Naive thymus-derived CD4-positive, alpha-beta T cell (primary cell): ENCODE data around the gene C5. TPM values are rescaled to one million over a fixed set of nuclear protein-coding genes. Genes with fewer than 3 reads are reported as not detected.
"Not testable (repeated sequence)": the region's sequence is repeated elsewhere in the genome, so short reads cannot be mapped to it uniquely, and the experiment has no call there.

Experiments used
- ATAC-seq: fragments of 150-1000 bp; cut with Tn5 transposase; 2 replicates; pipeline ENCODE4 v1.10.0; 2021; ENCODE audit warnings: mild to moderate bottlenecking, moderate library complexity
- CTCF ChIA-PET: fragments of 350-600 bp; sonication (Branson Sonifier 250); formaldehyde crosslinking; loops from one replicate; lab custom pipeline; 2021; ENCODE audit warnings: antibody characterized with exemption; lab: Charles Lee
- POLR2A ChIA-PET: fragments of 350-600 bp; sonication (Branson Sonifier 250); formaldehyde crosslinking; loops from one replicate; lab custom pipeline; 2021; ENCODE audit warnings: antibody characterized with exemption, inconsistent platforms; lab: Charles Lee
- DNase-seq, 9 donors: peaks; one replicate each; pipeline versions ENCODE4 v3.0.0 to v3.0.0-alpha.2; 2020 to 2022; ENCODE audit warnings: mixed read lengths in 1 of 9
- H3K27ac ChIP-seq: one replicate; pipeline ENCODE4 v1.7.0; 2013; ENCODE audit warnings: mild to moderate bottlenecking, low read depth, low read length, moderate library complexity
- H3K27me3 ChIP-seq, 2 donors: one replicate each; pipeline ENCODE4 v1.7.0; 2013; ENCODE audit warnings: low read length in 2 of 2, mild to moderate bottlenecking in 2 of 2, moderate library complexity in 2 of 2; ENCODE audit not compliant: control insufficient read depth in 2 of 2, insufficient read depth in 2 of 2
- H3K36me3 ChIP-seq, 3 experiments: 1 replicate in 2 of 3; 2 replicates in 1 of 3; pipeline ENCODE4 v1.7.0; 2013; ENCODE audit warnings: low read length in 3 of 3, mild to moderate bottlenecking in 3 of 3, moderate library complexity in 1 of 3; ENCODE audit not compliant: insufficient read depth in 3 of 3, control insufficient read depth in 2 of 3
- H3K4me1 ChIP-seq, 2 donors: one replicate each; pipeline ENCODE4 v1.7.0; 2013; ENCODE audit warnings: low read length in 2 of 2, mild to moderate bottlenecking in 2 of 2, moderate library complexity in 1 of 2; ENCODE audit not compliant: control insufficient read depth in 2 of 2, insufficient read depth in 2 of 2
- H3K4me3 ChIP-seq: 2 replicates; pipeline ENCODE4 v1.7.0; 2013; ENCODE audit warnings: mild to moderate bottlenecking, low read length
- H3K9me3 ChIP-seq, 3 experiments: 1 replicate in 2 of 3; 2 replicates in 1 of 3; pipeline ENCODE4 v1.7.0; 2013; ENCODE audit warnings: low read length in 3 of 3; ENCODE audit not compliant: control insufficient read depth in 2 of 3
- H3K27ac Mint-ChIP-seq, 9 donors: one replicate each; pipeline ENCODE4 v1.8.0; 2020 to 2022; ENCODE audit warnings: mixed read lengths in 9 of 9, mild to moderate bottlenecking in 8 of 9, moderate library complexity in 5 of 9, inconsistent platforms in 2 of 9
- H3K27me3 Mint-ChIP-seq, 5 donors: one replicate each; pipeline ENCODE4 v1.8.0; 2021 to 2022; ENCODE audit warnings: mixed read lengths in 5 of 5, mild to moderate bottlenecking in 1 of 5
- H3K36me3 Mint-ChIP-seq, 5 donors: one replicate each; pipeline ENCODE4 v1.8.0; 2020 to 2022; ENCODE audit warnings: mixed read lengths in 5 of 5, mild to moderate bottlenecking in 3 of 5, inconsistent platforms in 1 of 5
- H3K4me1 Mint-ChIP-seq, 7 donors: one replicate each; pipeline ENCODE4 v1.8.0; 2020 to 2022; ENCODE audit warnings: mixed read lengths in 7 of 7, mild to moderate bottlenecking in 3 of 7, inconsistent platforms in 1 of 7
- H3K4me3 Mint-ChIP-seq, 10 donors: one replicate each; pipeline ENCODE4 v1.8.0; 2020 to 2022; ENCODE audit warnings: mild to moderate bottlenecking in 10 of 10, mixed read lengths in 10 of 10, moderate library complexity in 6 of 10, inconsistent platforms in 2 of 10
- H3K9me3 Mint-ChIP-seq, 11 donors: one replicate each; pipeline ENCODE4 v1.8.0; 2020 to 2022; ENCODE audit warnings: mixed read lengths in 11 of 11, mild to moderate bottlenecking in 4 of 11, inconsistent platforms in 1 of 11, moderate library complexity in 1 of 11
- intact Hi-C, 2 donors: fragments of 100-400 bp; cut with micrococcal nuclease; formaldehyde crosslinking; loops; one replicate each; pipeline ENCODE4 v1.15.1; 2023
- polyA plus RNA-seq, 2 donors: library from polyadenylated mRNA; unstranded; fragments of 300-500 nt; fragmentation: Illumina TruSeq; gene quantifications; one replicate each; pipeline ENCODE4 v1.2.3, GENCODE V29; 2021
- total RNA-seq, 6 experiments: library from RNA in 5 of 6; stranded (reverse) in 5 of 6; gene quantifications; 1 replicate in 5 of 6; 2 replicates in 1 of 6; pipeline ENCODE4 v1.2.3 and lab custom pipeline; 2021 to 2026

The C5 gene
- total RNA-seq, result 1 to 10 TPM; 1.8 to 2.9 (median 2.4) TPM
- under 1 TPM; 0.41 to 0.48 TPM for polyA plus RNA-seq
- total RNA-seq (lab: John Stamatoyannopoulos, UW), result 8.6 reads per million, percentile 33 among the genes with 10 or more reads in this experiment

GRCh38 chr9:121050128-121050988 is at the start of gene C5:
Gene C5, minus strand, starts transcription at chr9:121050275. Its CDS starts 29 bp downstream, at chr9:121050246.
- ChIA-PET CTCF (interaction anchor here (0.6 to 1.7 kb wide), 4 partner anchors 10 to 159 kb away, joined by 3 to 6 read pairs (median 3); no protein-coding TSS in a partner anchor), POLR2A (interaction anchor here (0.6 kb wide), 1 partner anchor 71 kb away, joined by 3 read pairs; no protein-coding TSS in a partner anchor)
- no peak within 1 kb of the TSS for H3K4me3 ChIP-seq
- H3K9me3 ChIP-seq, result no peaks in the 10 kb centered on the region
- Mint-ChIP-seq H3K27me3 (peaks cover 0 to 10% (median 0%) of the 10 kb centered on the region in 5 donors), H3K36me3 (peaks cover 0 to 4% (median 3%) of the 10 kb centered on the region in 5 donors), H3K9me3 (no peaks in the 10 kb centered on the region), H3K4me3 (no peak within 1 kb of the TSS), H3K4me1 (no peaks in the 10 kb centered on the region), H3K27ac (no peak within 1 kb of the TSS)
- DNase-seq (no peak), ATAC-seq (no peak)
- H3K27ac ChIP-seq, result no peak within 1 kb of the TSS
- H3K27me3 ChIP-seq, result no peaks in the 10 kb centered on the region
- no peaks in the 10 kb centered on the region for H3K4me1 ChIP-seq
- H3K36me3 ChIP-seq, result no peaks in the 10 kb centered on the region
- intact Hi-C loops, result no loop called here

- no peak overlapping the region for H3K4me3 Mint-ChIP-seq
- peaks cover 4 to 33% (median 12%) of the 10 kb centered on the region in 3 experiments for H3K36me3 ChIP-seq
Measured at GRCh38 chr9:121098567-121099198, 48.6 kb upstream of the C5 start.

GRCh38 chr9:121095057-121095456 is 45.0 kb upstream of the C5 start:
- Histone ChIP-seq H3K36me3 (peaks cover 4 to 50% (median 21%) of the 10 kb centered on the region in 3 experiments), H3K27ac (no peak overlapping the region), H3K4me1 (no peaks in the 10 kb centered on the region), H3K9me3 (no peaks in the 10 kb centered on the region), H3K4me3 (no peak overlapping the region), H3K27me3 (no peaks in the 10 kb centered on the region)
- no peak overlapping the region for H3K4me3 Mint-ChIP-seq
- no peak for DNase-seq
- ChIA-PET CTCF (no interaction called here), POLR2A (interaction anchor here (0.7 kb wide), 1 partner anchor 75 kb away, joined by 3 read pairs; no protein-coding TSS in a partner anchor)
- H3K9me3 Mint-ChIP-seq, result peaks cover 0 to 10% (median 0%) of the 10 kb centered on the region in 11 donors
- peaks cover 0 to 12% (median 0%) of the 10 kb centered on the region in 7 donors for H3K4me1 Mint-ChIP-seq
- H3K36me3 Mint-ChIP-seq, result peaks cover 27 to 66% (median 47%) of the 10 kb centered on the region in 5 donors
- no peak overlapping the region for H3K27ac Mint-ChIP-seq
- H3K27me3 Mint-ChIP-seq, result no peaks in the 10 kb centered on the region
- intact Hi-C loops, result no loop called here
- ATAC-seq, result no peak

More at GRCh38 chr9:121098567-121099198, 48.6 kb upstream of the C5 start:
- Histone ChIP-seq H3K27ac (no peak overlapping the region), H3K4me3 (no peak overlapping the region), H3K4me1 (no peaks in the 10 kb centered on the region), H3K9me3 (no peaks in the 10 kb centered on the region), H3K27me3 (no peaks in the 10 kb centered on the region)
- intact Hi-C loops, result no loop called here
- Mint-ChIP-seq H3K36me3 (peaks cover 29 to 82% (median 49%) of the 10 kb centered on the region in 5 donors), H3K4me1 (peaks cover 0 to 7% (median 0%) of the 10 kb centered on the region in 7 donors), H3K9me3 (peaks cover 0 to 28% (median 6%) of the 10 kb centered on the region in 11 donors), H3K27ac (peak overlapping the region in 2 of 9 donors; percentile 29 to 82), H3K27me3 (no peaks in the 10 kb centered on the region)
- POLR2A ChIA-PET, result interaction anchor here (0.6 to 1.2 kb wide), 2 partner anchors 19 to 23 kb away, joined by 3 read pairs; no protein-coding TSS in a partner anchor
- DNase-seq (no peak), ATAC-seq (no peak)
- CTCF ChIA-PET, result no interaction called here

- H3K9me3 Mint-ChIP-seq, H3K4me3 ChIP-seq, ATAC-seq, H3K27ac ChIP-seq, H3K4me1 ChIP-seq, H3K9me3 ChIP-seq, H3K27me3 Mint-ChIP-seq, intact Hi-C loops, DNase-seq, H3K27ac Mint-ChIP-seq, H3K27me3 ChIP-seq, H3K4me3 Mint-ChIP-seq: not testable (repeated sequence)
- peaks cover 22 to 61% (median 40%) of the 10 kb centered on the region in 5 donors for H3K36me3 Mint-ChIP-seq
- peaks cover 0 to 36% (median 14%) of the 10 kb centered on the region in 3 experiments for H3K36me3 ChIP-seq
- ChIA-PET POLR2A (interaction anchor here (1.5 kb wide), 1 partner anchor 9 kb away, joined by 3 read pairs; no protein-coding TSS in a partner anchor), CTCF (interaction anchor here (0.5 kb wide), 1 partner anchor 345 kb away, joined by 3 read pairs; no protein-coding TSS in a partner anchor)
- H3K4me1 Mint-ChIP-seq, result peaks cover 13 to 28% (median 22%) of the 10 kb centered on the region in 7 donors
Measured at GRCh38 chr9:121090743-121091142, 40.7 kb upstream of the C5 start.

GRCh38 chr9:121088576-121088975 is 38.5 kb upstream of the C5 start:
- H3K27ac ChIP-seq, result no peak overlapping the region
- intact Hi-C loops, result no loop called here
- ATAC-seq (no peak), DNase-seq (no peak)
- Mint-ChIP-seq H3K4me3 (no peak overlapping the region), H3K9me3 (no peaks in the 10 kb centered on the region), H3K4me1 (peaks cover 15 to 32% (median 24%) of the 10 kb centered on the region in 7 donors), H3K27ac (peak overlapping the region in 5 of 9 donors; percentile 5 to 56 (median 45)), H3K36me3 (peaks cover 12 to 54% (median 35%) of the 10 kb centered on the region in 5 donors), H3K27me3 (no peaks in the 10 kb centered on the region)
- ChIA-PET CTCF (no interaction called here), POLR2A (interaction anchor here (1.3 kb wide), 1 partner anchor 320 kb away, joined by 3 read pairs; no protein-coding TSS in a partner anchor)
- H3K9me3 ChIP-seq, result no peaks in the 10 kb centered on the region
- H3K4me1 ChIP-seq, result no peaks in the 10 kb centered on the region
- H3K27me3 ChIP-seq, result no peaks in the 10 kb centered on the region
- H3K4me3 ChIP-seq, result no peak overlapping the region
- H3K36me3 ChIP-seq, result peaks cover 0 to 32% (median 14%) of the 10 kb centered on the region in 3 experiments

GRCh38 chr9:121085661-121086060 is 35.6 kb upstream of the C5 start:
- Histone ChIP-seq H3K27me3 (no peaks in the 10 kb centered on the region), H3K27ac (no peak overlapping the region), H3K36me3 (peaks cover 0 to 43% (median 10%) of the 10 kb centered on the region in 3 experiments), H3K9me3 (no peaks in the 10 kb centered on the region), H3K4me1 (no peaks in the 10 kb centered on the region), H3K4me3 (no peak overlapping the region)
- peak overlapping the region in 5 of 9 donors; percentile 0 to 70 (median 24) for H3K27ac Mint-ChIP-seq
- peaks cover 14 to 35% (median 24%) of the 10 kb centered on the region in 7 donors for H3K4me1 Mint-ChIP-seq
- POLR2A ChIA-PET, result interaction anchor here (0.5 kb wide), 1 partner anchor 300 kb away, joined by 4 read pairs; no protein-coding TSS in a partner anchor
- H3K4me3 Mint-ChIP-seq, result no peak overlapping the region
- DNase-seq, result no peak
- H3K27me3 Mint-ChIP-seq, result no peaks in the 10 kb centered on the region
- intact Hi-C loops, result no loop called here
- ATAC-seq, result no peak
- CTCF ChIA-PET, result interaction anchor here (0.6 to 1.2 kb wide), 2 partner anchors 10 to 329 kb away, joined by 3 read pairs; no protein-coding TSS in a partner anchor
- H3K9me3 Mint-ChIP-seq, result no peaks in the 10 kb centered on the region
- peaks cover 7 to 53% (median 35%) of the 10 kb centered on the region in 5 donors for H3K36me3 Mint-ChIP-seq
